Heart right ventricle (tissue), 16 donors: ENCODE results near the gene SMG6. TPM values are rescaled to one million over a fixed set of nuclear protein-coding genes. Genes with fewer than 3 reads are reported as not detected.

Experiments
- ATAC-seq, 8 donors: fragments of 200-7000 bp; cut with Tn5 transposase; one replicate each; pipeline ENCODE4 v1.9.1; 2020; ENCODE audit warnings: mild to moderate bottlenecking in 8 of 8, moderate library complexity in 8 of 8, moderate number of reproducible peaks in 1 of 8
- DNase-seq, 2 donors: peaks; one replicate each; pipeline ENCODE4 v3.0.0-alpha.2; 2020
- H3K27ac ChIP-seq, 10 donors: fragments of 200-600 bp; sonication (generic) in 2 of 10; one replicate each; pipeline versions ENCODE4 v1.5.0 to v1.8.0; 2020 to 2022; ENCODE audit warnings: mild to moderate bottlenecking in 3 of 10
- H3K27me3 ChIP-seq, 7 donors: fragments of 200-600 bp; one replicate each; pipeline ENCODE4 v1.8.0; 2021 to 2022; ENCODE audit warnings: mild to moderate bottlenecking in 2 of 7
- H3K36me3 ChIP-seq, 9 donors: fragments of 200-600 bp; sonication (generic) in 1 of 9; one replicate each; pipeline versions ENCODE4 v1.5.0 to v1.8.0; 2020 to 2022; ENCODE audit warnings: mild to moderate bottlenecking in 2 of 9
- H3K4me1 ChIP-seq, 9 donors: fragments of 200-600 bp; sonication (generic) in 1 of 9; one replicate each; pipeline versions ENCODE4 v1.5.0 to v1.8.0; 2020 to 2022; ENCODE audit warnings: mild to moderate bottlenecking in 4 of 9
- H3K4me3 ChIP-seq, 10 donors: fragments of 200-600 bp; sonication (generic) in 2 of 10; one replicate each; pipeline versions ENCODE4 v1.5.0 to v1.8.0; 2020 to 2022; ENCODE audit warnings: mild to moderate bottlenecking in 7 of 10, moderate library complexity in 2 of 10
- H3K9me3 ChIP-seq, 11 donors: fragments of 200-600 bp in 10 of 11; sonication (generic) in 2 of 11; one replicate each; pipeline versions ENCODE4 v1.5.0 to v1.8.0; 2013 to 2022; ENCODE audit warnings: mild to moderate bottlenecking in 2 of 11, control low read depth in 1 of 11, moderate library complexity in 1 of 11
- WGBS, 2 donors: extraction: QIAGEN DNeasy Blood & Tissue Kit; methylation state at CpG; one replicate each; pipeline ENCODE4 v1.1.7; 2013; ENCODE audit warnings: inconsistent platforms in 1 of 2; 5-methylcytosine and 5-hydroxymethylcytosine counted together
- intact Hi-C, 10 donors: fragments of 100-400 bp; cut with DNase I; formaldehyde crosslinking; loops; one replicate each; pipeline versions ENCODE4 v1.11.1 to v1.14.2; 2022
- polyA plus RNA-seq, 2 donors: library from polyadenylated mRNA; stranded (reverse); fragments of 200-250 nt; gene quantifications; one replicate each; pipeline ENCODE4 v1.2.3, GENCODE V29; 2013
- total RNA-seq, 10 donors: library from RNA; stranded (reverse); fragmentation: NEBNext Ultra II Directional in 3 of 10; extraction: Animal tissue kit (Norgen Biotek cat#: 25700) in 3 of 10; gene quantifications; one replicate each; pipeline versions ENCODE4 v1.2.1 to v1.2.4, GENCODE V29; 2021 to 2023
- TF ChIP-seq, protein P1 (sequence below), 9 donors: fragments of 200-600 bp; sonication (generic) in 2 of 9; IDR thresholded peaks; one replicate each; pipeline versions ENCODE4 v1.5.0 to v1.8.0; 2021 to 2022; ENCODE audit warnings: antibody characterized with exemption in 9 of 9, mild to moderate bottlenecking in 5 of 9, moderate library complexity in 1 of 9
- donor health status: Arrhythmogenic right ventricular cardiomyopathy.
- donor health status: ischemic (EF 13 %, LVEDD 7.1; RV severe dilation, severe dysfunction).
- donor health status: healthy with polysubstance abuse.
- donor health status: DM: no; HTN: yes; CAD: no.
- donor health status: DM: no; HTN: no; CAD: no.
- donor health status: ischemic (EF 25% LVEDD 6.9; RV normal size, moderate dysfunction).
- donor health status: ischemic (EF 25% LVEDD 5.7; RV mildly dilated, moderate dysfunction).
- donor health status: healthy.
- donor health status: DM: yes; HTN: yes; CAD: no.
- donor health status: Ischemic cardiomyopathy.
- donor health status: ischemic (EF 35%, LVEDD 5.7; RV mildly dilated, moderate dysfunction).
- donor health status: nonischemic (EF 11% LVEDD 7.7; RV severe dilation, severe dysfunction).
- donor health status: DM: yes; HTN: yes; CAD: no.
- donor health status: PGD.
- donor health status: ischemic (EF 29% LVEDD 5.4; RV normal size, mild dysfunction).
- donor health status: nonischemic (EF 23%, LVEDD 6.1; RV moderate dilation, normal function).

Gene SMG6
- total and polyA plus RNA-seq, 12 donors, result 13.6 to 28.1 (median 19.6) TPM

DNA sequence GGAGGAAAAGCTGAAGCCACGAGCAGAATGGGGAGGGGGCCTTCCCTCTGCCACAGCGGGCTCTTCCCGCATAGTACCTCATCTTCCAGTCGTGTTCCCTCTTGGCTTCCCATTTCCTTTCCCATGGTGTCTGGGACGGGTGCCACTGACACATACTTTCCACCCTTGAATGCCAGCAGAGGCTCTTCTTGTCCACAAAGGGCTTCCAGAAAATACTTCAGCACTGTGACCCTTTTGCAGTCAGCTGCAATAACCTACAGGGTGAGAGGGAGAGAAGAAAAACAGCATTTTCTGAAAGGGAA, 218.0 kb downstream of the SMG6 start:
- intact Hi-C loops, result loop anchor here in 3 of 10 donors (5.0 to 10.0 kb wide), 2 partner anchors 89 to 92 kb away; no protein-coding TSS in a partner anchor
- DNase-seq, result peak; percentile 68 to 73
- Histone ChIP-seq H3K36me3 (peaks cover 0 to 29% (median 2%) of the 10 kb centered on the region in 9 donors), H3K4me3 (no peak overlapping the region), H3K27ac (peak overlapping the region; percentile 48 to 97 (median 91)), H3K27me3 (no peaks in the 10 kb centered on the region), H3K4me1 (peaks cover 50 to 91% (median 85%) of the 10 kb centered on the region in 9 donors), H3K9me3 (no peaks in the 10 kb centered on the region)
- ATAC-seq, result peak; percentile 4 to 59 (median 36)
- 6 to 18% methylated on average over 5 of the region's 5 CpGs for WGBS, 2 donors
- TF ChIP-seq, protein P1, sequence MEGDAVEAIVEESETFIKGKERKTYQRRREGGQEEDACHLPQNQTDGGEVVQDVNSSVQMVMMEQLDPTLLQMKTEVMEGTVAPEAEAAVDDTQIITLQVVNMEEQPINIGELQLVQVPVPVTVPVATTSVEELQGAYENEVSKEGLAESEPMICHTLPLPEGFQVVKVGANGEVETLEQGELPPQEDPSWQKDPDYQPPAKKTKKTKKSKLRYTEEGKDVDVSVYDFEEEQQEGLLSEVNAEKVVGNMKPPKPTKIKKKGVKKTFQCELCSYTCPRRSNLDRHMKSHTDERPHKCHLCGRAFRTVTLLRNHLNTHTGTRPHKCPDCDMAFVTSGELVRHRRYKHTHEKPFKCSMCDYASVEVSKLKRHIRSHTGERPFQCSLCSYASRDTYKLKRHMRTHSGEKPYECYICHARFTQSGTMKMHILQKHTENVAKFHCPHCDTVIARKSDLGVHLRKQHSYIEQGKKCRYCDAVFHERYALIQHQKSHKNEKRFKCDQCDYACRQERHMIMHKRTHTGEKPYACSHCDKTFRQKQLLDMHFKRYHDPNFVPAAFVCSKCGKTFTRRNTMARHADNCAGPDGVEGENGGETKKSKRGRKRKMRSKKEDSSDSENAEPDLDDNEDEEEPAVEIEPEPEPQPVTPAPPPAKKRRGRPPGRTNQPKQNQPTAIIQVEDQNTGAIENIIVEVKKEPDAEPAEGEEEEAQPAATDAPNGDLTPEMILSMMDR (IDR thresholded peaks at IDR 0.05), result no peak

DNA sequence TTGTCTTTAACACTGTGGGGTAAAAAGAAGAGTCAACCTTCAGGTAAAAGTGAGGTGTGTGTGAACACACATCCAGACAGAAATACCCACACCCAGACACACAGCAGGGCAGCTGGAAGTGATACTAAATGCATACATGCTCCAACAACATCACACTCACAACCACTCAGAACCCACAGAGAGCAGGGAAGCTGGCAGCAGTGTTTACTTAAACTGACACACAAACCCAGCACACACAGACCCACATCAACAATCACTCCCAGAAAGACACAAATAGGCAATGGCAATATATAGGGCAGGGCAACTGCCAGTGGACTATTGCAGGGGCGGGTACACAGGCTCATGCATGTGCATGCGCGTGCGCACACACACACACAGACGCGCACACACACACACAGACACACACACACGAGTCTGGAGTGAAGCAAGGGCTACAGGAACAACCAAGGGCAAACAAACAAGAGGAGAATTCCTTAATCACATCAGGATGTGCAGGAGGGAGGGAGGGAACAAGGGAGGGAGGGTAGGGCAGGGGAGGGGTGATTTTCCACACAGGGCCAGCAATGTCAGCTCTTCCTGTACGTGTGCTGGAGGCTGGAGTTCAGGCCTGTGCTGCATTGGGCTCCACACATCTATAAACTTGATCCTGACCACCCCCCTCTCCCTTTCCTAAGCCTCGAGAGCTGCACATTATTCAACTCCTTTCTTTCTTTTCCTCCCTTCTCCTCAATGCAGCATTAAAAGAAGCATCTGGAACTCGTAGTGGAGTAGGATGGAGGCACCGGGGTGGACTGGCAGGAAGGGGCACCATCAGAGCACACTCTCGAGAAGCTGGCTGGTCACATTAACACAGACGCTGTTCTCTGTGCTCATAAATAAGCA, 218.6 kb downstream of the SMG6 start:
- peak; percentile 26 to 52 (median 40) for ATAC-seq
- Histone ChIP-seq H3K4me3 (no peak overlapping the region), H3K4me1 (peaks cover 49 to 85% (median 79%) of the 10 kb centered on the region in 9 donors), H3K9me3 (no peaks in the 10 kb centered on the region), H3K36me3 (peaks cover 0 to 35% (median 6%) of the 10 kb centered on the region in 9 donors), H3K27me3 (no peaks in the 10 kb centered on the region), H3K27ac (peak overlapping the region; percentile 48 to 97 (median 91))
- intact Hi-C loops, result loop anchor here in 3 of 10 donors (5.0 to 10.0 kb wide), 2 partner anchors 90 to 92 kb away; no protein-coding TSS in a partner anchor
- TF ChIP-seq, protein P1 (IDR thresholded peaks at IDR 0.05), result no peak
- DNase-seq, result peak; percentile 69 to 74
- WGBS, 2 donors, result 42 to 58% methylated on average over 13 of the region's 13 CpGs

DNA sequence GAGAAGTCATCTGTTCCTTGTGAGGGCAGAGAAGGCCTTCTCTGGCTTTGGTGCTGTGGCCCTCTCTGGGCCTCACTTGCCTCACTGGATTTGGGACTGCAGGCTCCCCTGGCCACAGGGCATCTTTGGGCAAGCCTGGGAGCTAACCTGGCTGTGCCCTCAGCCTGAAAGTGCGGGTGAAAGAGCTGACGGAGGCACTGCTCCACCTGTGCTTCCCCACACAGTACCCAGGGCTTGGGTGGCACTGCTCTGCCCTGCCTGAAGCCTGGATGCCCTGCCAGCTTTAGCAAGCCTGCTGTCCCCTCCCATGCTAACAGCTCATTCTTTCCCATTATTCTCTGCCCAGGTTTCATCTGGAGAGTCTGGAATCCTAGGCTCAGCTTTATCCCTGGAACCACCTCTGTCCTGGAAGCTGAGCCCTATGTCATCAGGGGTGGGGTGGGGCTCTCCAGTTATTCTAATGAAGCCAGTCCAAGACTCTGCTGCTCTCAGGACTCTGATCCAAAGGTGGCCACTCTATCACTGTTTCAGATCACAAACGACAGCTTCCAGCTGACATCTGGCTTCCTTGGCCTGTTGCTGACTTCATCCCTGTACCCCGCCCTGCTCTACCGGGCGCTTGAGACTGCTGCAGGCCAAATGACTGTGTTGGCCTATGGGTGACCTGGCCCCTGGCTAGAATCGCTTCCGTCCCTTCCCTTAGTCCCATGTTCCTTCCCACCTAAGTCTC, 219.4 kb downstream of the SMG6 start:
- ATAC-seq, result peak; percentile 53 to 79 (median 70)
- intact Hi-C loops, result loop anchor here in 2 of 10 donors (10.0 kb wide), 1 partner anchor 91 kb away; no protein-coding TSS in a partner anchor
- H3K9me3 ChIP-seq, result no peaks in the 10 kb centered on the region
- TF ChIP-seq, protein P1 (IDR thresholded peaks at IDR 0.05), result no peak
- peak; percentile 65 to 75 for DNase-seq
- H3K27me3 ChIP-seq, result no peaks in the 10 kb centered on the region
- WGBS, 2 donors, result 46 to 54% methylated on average over 8 of the region's 8 CpGs
- peaks cover 49 to 77% (median 71%) of the 10 kb centered on the region in 9 donors for H3K4me1 ChIP-seq
- peaks cover 0 to 43% (median 6%) of the 10 kb centered on the region in 9 donors for H3K36me3 ChIP-seq
- no peak overlapping the region for H3K4me3 ChIP-seq
- peak overlapping the region; percentile 48 to 97 (median 91) for H3K27ac ChIP-seq

DNA sequence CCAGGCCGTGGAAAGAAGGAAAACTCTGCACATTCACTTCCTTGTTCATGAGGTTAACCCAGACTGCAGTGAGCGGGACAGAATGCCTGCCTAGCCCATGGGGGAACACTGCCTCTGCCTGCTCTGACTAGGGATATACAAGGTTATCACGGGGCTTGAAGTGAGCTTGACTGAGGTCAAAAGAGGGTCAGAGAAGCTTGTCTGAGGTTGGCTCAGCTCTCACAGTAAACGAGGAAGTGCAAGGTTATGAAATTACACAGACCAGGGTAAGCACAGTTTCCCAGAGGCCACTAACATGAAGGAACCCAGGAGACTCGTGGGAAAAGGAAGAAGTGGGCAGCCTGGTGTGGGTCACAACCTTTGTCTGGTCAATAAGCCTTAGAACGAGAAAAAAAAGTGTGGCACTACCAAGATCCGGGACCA, 220.0 kb downstream of the SMG6 start:
- H3K4me3 ChIP-seq, result no peak overlapping the region
- no peak for DNase-seq
- H3K9me3 ChIP-seq, result no peaks in the 10 kb centered on the region
- H3K27ac ChIP-seq, result peak overlapping the region; percentile 48 to 97 (median 91)
- intact Hi-C loops, result loop anchor here in 2 of 10 donors (10.0 kb wide), 1 partner anchor 91 kb away; no protein-coding TSS in a partner anchor
- no peaks in the 10 kb centered on the region for H3K27me3 ChIP-seq
- 28 to 33% methylated on average over 7 of the region's 7 CpGs for WGBS, 2 donors
- H3K4me1 ChIP-seq, result peaks cover 47 to 71% (median 65%) of the 10 kb centered on the region in 9 donors
- H3K36me3 ChIP-seq, result peaks cover 0 to 49% (median 6%) of the 10 kb centered on the region in 9 donors
- ATAC-seq, result peak; percentile 14 to 68 (median 23)
- TF ChIP-seq, protein P1 (IDR thresholded peaks at IDR 0.05), result peak in 2 of 9 donors; percentile 8 to 17
